HEK293T (cell line): ENCODE data around the gene MICALL2.

Source experiments
- BHLHE40 ChIP-seq: fragments of 450-650 bp; IDR thresholded peaks from 2 replicates; pipeline ENCODE4 v1.6.1; 2016; ENCODE audit warnings: mild to moderate bottlenecking, moderate library complexity, borderline replicate concordance
- ELF4 ChIP-seq: fragments of 450-650 bp; IDR thresholded peaks from 2 replicates; pipeline ENCODE4 v1.6.1; 2017; ENCODE audit warnings: antibody characterized with exemption
- FOXA1 ChIP-seq: fragments of 450-650 bp; IDR thresholded peaks from 2 replicates; pipeline ENCODE4 v1.6.1; 2016; ENCODE audit warnings: mild to moderate bottlenecking
- L3MBTL2 ChIP-seq: fragments of 450-650 bp; conservative IDR thresholded peaks from 2 replicates; pipeline ENCODE4 v1.6.1; 2016; ENCODE audit warnings: mild to moderate bottlenecking
- LEF1 ChIP-seq: fragments of 450-650 bp; IDR thresholded peaks from 2 replicates; pipeline ENCODE4 v1.6.1; 2017; ENCODE audit warnings: mild to moderate bottlenecking, borderline replicate concordance
- NFRKB ChIP-seq: fragments of 450-650 bp; IDR thresholded peaks from 2 replicates; pipeline ENCODE4 v1.6.1; 2016; ENCODE audit warnings: mild to moderate bottlenecking, moderate library complexity
- TARDBP ChIP-seq: fragments of 450-650 bp; IDR thresholded peaks from 2 replicates; pipeline ENCODE4 v1.6.1; 2016
- TF ChIP-seq, protein P1 (sequence below): fragments of 450-650 bp; IDR thresholded peaks from 2 replicates; pipeline ENCODE4 v1.6.1; 2016

DNA sequence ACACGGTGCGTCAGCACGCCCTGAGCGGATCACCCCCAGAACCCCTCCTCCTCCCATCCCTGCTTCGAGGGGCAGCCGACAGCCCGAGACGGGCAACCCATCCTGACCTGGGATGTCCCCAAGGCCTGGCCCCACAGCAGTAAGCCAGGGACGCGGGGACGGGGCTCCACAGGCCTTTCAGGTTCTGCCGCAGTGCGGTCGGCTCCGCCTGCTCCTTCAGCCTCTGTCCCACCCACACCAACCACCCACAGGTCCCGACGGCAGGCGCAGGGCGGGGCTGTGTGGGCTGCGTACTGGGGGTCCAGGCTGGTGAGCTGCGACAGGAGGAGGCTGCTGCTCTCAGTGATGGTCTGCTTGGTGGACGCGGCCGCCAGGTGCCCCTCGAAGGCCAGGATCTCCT is 28.2 kb upstream of the MICALL2 start:
- TF ChIP-seq, protein P1, sequence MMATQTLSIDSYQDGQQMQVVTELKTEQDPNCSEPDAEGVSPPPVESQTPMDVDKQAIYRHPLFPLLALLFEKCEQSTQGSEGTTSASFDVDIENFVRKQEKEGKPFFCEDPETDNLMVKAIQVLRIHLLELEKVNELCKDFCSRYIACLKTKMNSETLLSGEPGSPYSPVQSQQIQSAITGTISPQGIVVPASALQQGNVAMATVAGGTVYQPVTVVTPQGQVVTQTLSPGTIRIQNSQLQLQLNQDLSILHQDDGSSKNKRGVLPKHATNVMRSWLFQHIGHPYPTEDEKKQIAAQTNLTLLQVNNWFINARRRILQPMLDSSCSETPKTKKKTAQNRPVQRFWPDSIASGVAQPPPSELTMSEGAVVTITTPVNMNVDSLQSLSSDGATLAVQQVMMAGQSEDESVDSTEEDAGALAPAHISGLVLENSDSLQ, result no peak
- TF ChIP-seq NFRKB, result no peak
- no peak for TF ChIP-seq TARDBP
- TF ChIP-seq ELF4, result no peak
- TF ChIP-seq L3MBTL2, result no peak
- no peak for TF ChIP-seq FOXA1
- TF ChIP-seq BHLHE40, result no peak
- no peak for TF ChIP-seq LEF1
